HG02852 (cell line): Measurements from ENCODE around the gene IL19.
"Not testable (repeated sequence)": the region's sequence is repeated elsewhere in the genome, so short reads cannot be mapped to it uniquely, and the experiment has no call there.

Experiments
- ATAC-seq: cut with Tn5 transposase; IDR thresholded peaks from one replicate; pipeline ENCODE4 v1.9.1; 2021; ENCODE audit warnings: mild to moderate bottlenecking, moderate library complexity; ENCODE audit not compliant: unreplicated experiment

The IL19 gene

GRCh38 chr1:206739411-206740076 is 31.0 kb upstream of the IL19 start:
- peak; percentile 86 for ATAC-seq

- no peak for ATAC-seq
These were observed 29.4 kb upstream of the IL19 start for GRCh38 chr1:206741142-206741701.

- no peak for ATAC-seq
These were observed 27.7 kb upstream of the IL19 start for GRCh38 chr1:206742719-206743383.

- ATAC-seq: no peak
These were observed 25.9 kb upstream of the IL19 start for GRCh38 chr1:206744683-206745082.

DNA sequence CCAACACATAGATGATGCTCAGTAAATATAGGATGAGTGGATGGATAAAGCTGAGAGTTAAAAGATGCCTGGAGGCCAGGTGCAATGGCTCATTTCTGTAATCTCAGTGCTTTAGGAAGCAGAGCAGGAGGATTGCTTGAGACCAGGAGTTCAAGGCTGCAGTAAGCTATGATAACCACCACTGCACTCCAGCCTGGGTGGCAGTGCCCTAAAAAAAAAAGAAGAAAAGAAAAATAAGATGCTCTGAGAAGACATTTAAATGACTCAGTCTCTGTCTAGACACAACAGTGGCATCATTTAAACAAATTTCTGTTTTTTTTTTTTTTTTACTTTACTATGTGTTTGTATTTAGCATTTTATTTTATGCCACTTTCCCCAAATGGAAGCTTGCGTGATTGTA is 25.3 kb upstream of the IL19 start:
- ATAC-seq: no peak

GRCh38 chr1:206748348-206749030 is 22.1 kb upstream of the IL19 start:
- ATAC-seq: no peak

GRCh38 chr1:206751891-206752290 is 18.7 kb upstream of the IL19 start:
- ATAC-seq: no peak

DNA sequence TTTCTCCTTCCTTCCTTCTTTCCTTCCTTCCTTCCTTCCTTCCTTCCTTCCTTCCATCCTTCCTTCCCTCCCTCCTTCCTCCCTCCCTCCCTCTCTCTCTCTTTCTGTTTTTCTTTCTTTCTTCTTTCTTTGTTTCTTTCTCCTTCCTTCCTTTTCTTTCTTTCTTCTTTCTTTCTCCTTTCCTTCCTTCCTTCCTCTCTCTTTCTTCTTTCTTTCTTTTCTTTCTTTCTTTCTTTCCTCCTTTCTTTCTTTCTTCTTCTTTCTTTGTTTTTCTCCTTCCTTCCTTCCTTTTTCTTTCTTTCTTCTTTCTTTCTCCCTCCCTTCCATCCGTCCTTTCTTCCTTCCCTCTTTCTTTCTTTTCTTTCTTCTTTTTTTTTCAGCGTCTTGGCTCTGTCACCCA is 18.1 kb upstream of the IL19 start:
- ATAC-seq: no peak

DNA sequence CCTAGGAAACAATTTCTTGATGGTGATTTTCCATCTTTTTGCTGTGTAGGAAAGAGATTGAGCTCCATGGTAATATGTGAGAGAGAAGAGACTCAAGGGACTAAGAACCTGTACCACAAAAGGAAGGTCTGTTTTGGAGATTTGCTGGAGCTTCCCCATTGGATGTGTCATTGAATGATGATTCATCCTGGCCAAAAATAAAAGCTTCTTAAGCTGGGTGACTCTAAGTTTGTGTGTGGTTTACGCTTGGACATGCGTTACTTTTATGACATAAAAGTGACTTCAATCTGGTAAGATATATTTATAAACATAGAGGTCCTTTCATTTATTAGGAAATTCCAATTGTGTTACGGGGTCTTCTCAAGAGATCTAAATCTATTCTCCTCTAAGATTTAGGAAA is 17.4 kb upstream of the IL19 start:
- no peak for ATAC-seq

DNA sequence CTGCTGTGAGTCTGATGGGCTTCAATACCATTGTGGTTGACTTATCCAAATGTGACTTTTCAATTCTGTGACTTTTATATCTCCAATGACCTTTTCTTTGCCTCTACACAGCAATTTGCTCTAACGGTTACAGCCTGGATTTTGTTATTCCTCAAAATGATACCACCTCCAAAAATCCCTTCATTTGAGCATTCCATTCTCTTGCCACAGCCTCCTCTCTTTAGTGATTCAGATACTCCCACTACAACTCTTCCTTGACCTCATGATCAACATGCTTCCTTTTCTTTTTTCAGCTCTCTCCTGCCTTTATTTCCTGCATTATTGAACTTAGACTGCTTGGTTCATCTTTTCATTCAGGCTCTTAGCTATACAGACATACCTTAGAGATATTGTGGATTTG is 16.6 kb upstream of the IL19 start:
- no peak for ATAC-seq

DNA sequence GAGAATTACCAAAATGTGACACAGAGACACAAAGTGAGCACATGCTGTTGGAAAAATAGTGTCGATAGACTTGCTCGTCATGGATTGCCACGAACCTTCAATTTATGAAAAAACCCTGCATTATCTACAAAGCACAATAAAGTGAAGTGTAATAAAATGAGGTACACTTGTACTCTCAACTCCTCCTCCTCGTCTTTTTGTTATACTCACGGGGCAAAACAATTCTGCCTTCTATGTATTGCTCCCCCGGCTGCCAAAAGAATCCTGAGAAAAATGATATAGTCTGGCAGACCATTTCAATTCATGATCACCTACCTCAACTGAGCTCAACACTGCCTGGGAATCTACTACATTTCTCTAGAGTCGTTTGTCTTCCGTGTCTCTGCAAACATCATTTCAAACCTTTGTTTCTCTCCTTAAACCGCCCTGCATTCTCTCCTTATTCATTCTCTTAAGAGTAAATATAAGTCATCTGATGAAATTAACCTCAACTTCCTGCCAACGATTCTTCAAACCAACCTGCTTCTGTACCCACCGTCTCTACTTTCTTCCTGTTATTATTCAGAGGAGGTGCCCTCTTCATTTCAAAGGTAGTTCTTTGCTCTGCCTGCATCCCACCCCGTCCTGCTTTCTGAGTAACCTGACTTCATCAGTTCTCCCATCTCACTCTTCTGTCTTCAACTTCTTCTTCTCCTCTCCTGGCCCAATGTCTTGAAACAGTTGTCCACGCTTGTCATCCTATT is 12.9 kb upstream of the IL19 start:
- ATAC-seq: no peak

GRCh38 chr1:206760590-206760989 is 10.0 kb upstream of the IL19 start:
- ATAC-seq: no peak

GRCh38 chr1:206761159-206761768 is 9.3 kb upstream of the IL19 start:
- no peak for ATAC-seq

GRCh38 chr1:206762741-206763364 is 7.7 kb upstream of the IL19 start:
- not testable (repeated sequence) for ATAC-seq

DNA sequence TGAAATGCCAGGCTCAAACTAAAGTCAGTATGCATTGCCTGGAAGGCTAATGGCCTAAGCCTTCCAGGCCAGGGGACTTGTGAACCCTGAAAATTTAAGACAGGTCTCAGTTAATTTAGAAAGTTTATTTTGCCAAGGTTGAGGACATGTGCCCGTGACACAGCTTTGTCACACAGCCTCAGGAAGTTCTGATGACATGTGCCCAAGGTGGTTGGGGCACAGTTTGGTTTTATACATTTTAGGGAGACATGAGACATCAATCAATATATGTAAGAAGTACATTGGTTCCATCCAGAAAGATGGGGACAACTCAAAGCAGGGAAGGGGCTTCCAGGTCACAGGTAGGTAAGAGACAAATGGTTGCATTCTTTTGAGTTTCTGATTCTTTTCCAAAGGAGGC is 4.8 kb upstream of the IL19 start:
- ATAC-seq: not testable (repeated sequence)

GRCh38 chr1:206766251-206766856 is 4.2 kb upstream of the IL19 start:
- ATAC-seq: peak; percentile 58

DNA sequence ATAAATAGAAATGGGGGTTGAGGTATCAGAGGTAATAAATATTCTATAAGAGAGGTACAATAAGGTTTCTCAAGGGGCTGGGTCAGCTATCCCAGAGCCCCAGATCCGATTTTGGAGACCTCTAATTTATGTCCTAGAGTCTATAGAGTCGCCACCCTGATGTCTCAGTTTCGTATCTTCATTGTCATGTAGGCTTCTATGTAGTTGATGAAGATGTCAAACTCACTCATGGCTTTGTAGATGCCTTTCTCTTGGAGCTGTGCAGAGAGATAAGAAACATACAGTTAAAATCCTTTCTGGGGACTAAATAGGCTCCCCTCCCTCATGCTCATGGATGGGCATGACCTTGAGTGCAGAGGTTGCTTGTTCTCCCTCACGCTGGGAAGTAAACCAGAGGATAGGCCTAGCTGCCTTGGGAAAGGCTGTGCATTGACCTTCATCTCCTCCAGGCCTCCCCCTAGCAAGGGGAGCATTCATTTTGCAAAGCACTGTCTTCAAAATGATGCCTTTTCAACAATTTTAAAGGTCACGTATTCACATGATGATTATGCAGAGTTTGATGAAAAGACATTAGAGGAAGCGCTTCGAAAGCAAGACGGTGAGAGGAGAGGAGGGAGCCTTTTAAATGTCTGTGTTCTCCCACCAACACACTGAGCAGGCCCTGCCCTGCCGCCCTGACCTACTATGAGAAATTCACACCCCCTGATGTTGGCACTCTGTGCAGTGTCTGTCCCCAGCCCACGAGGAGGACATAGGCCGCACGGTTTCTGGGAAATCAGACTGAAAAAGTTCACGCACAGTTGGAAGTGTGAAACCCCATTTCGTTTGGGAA is 1.9 kb upstream of the IL19 start:
- ATAC-seq: no peak

DNA sequence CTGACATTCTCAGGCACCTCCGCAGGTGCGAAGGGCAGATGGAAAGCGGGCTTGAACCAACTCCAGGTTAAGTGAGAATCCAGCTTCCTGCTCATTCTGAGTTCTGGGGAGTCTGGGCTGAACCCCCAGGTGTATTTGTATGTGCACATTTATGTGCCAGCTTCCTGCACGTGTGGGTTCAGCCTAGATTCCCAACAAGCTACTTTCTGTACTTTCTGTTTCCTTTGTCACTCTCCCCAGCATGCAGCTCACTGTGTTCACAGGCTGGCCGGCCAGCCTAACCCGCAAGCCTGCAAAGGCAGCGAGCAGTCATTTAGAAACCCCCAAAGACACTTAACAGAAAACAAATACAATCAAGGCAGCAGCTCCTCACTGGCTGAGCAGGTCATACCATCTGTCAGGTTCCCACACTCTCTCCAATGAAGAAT is 1.3 kb upstream of the IL19 start:
- ATAC-seq: peak; percentile 67

- no peak for ATAC-seq
These were observed 742 bp downstream of the IL19 start for GRCh38 chr1:206771338-206771692.
